GM12874 (cell line): ENCODE data around the gene MRGPRF.

Source experiments
- CTCF ChIP-seq: IDR thresholded peaks from 2 replicates; pipeline ENCODE4 v1.5.1; 2011; ENCODE audit warnings: low read depth, mild to moderate bottlenecking, control low read depth, low read length, moderate library complexity; ENCODE audit not compliant: insufficient read depth

MRGPRF gene

GRCh38 chr11:68965901-68966853 is 46.9 kb downstream of the MRGPRF start:
- no peak for TF ChIP-seq CTCF

- no peak for TF ChIP-seq CTCF
Observed at GRCh38 chr11:68963779-68964178, 49.3 kb downstream of the MRGPRF start.

GRCh38 chr11:68962527-68963250 is 50.4 kb downstream of the MRGPRF start:
- no peak for TF ChIP-seq CTCF

- TF ChIP-seq CTCF, result no peak
Observed at GRCh38 chr11:68961245-68961644, 51.8 kb downstream of the MRGPRF start.

GRCh38 chr11:68960294-68961071 is 52.6 kb downstream of the MRGPRF start:
- no peak for TF ChIP-seq CTCF

- no peak for TF ChIP-seq CTCF
Observed at GRCh38 chr11:68959465-68960293, 53.4 kb downstream of the MRGPRF start.
